Adrenal gland (tissue), 5 donors: ENCODE data around the gene LCE2A.

Experiments
- CTCF ChIP-seq, 6 experiments: fragments of 450-650 bp in 4 of 6; fragments of 200-600 bp in 2 of 6; sonication (generic) in 1 of 6; IDR thresholded peaks; 1 replicate in 5 of 6; 2 replicates in 1 of 6; pipeline versions ENCODE4 v1.5.1 to v1.8.0; 2016 to 2021; ENCODE audit warnings: antibody characterized with exemption in 6 of 6, mild to moderate bottlenecking in 2 of 6, moderate library complexity in 1 of 6
- POLR2A ChIP-seq, 2 donors: fragments of 450-650 bp; IDR thresholded peaks; one replicate each; pipeline ENCODE4 v1.6.1; 2017; ENCODE audit warnings: antibody characterized with exemption in 2 of 2, mild to moderate bottlenecking in 2 of 2, moderate library complexity in 1 of 2
- donor health status: DM: no; HTN: no; CAD: no.

GRCh38 chr1:152657677-152658076 is 40.5 kb upstream of the LCE2A start:
- no peak for TF ChIP-seq POLR2A (IDR thresholded peaks at IDR 0.05)
- TF ChIP-seq CTCF (IDR thresholded peaks at IDR 0.05) = no peak
